NCI-H2171 treated with DMSO at 0.1 percent for 48 hours (cell line): ENCODE data around the gene HLA-B.

Source experiments
- DNase-seq: peaks from one replicate; lab custom pipeline; 2025; lab: John Stamatoyannopoulos, UW

The HLA-B gene

DNA sequence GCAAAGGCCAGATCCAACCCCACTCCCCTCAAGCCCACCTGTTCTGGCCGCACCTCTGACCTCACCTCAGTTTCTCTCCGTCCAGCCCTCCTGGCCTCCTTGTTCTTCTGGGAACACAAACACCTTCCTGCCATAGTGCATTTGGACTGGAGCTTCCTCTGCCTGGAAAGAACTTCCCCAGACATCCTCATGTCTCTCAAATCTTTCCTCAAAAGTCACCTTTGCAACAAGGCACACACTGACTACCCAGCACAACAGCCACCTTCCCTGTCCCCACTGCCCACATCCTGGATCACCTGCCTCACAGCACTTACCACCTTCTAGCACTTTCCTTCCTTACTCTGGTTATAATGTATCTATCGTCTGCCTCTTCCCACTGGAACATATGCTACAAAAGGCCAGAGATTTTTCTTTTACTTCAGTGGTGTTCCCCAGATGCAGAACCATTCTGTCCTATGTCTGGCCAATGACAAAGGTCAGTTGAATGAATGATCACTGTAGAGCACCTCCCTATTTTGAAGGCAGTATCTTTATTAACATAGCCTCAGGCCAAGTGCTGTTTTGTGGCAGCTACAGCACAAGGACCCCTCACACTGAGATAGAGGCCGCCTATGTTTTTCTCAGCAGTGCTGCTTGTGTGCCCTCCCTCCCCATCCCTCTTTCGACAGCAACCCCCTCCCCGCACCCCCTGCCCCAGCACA, 4.1 kb downstream of the HLA-B start:
- DNase-seq = no peak

DNA sequence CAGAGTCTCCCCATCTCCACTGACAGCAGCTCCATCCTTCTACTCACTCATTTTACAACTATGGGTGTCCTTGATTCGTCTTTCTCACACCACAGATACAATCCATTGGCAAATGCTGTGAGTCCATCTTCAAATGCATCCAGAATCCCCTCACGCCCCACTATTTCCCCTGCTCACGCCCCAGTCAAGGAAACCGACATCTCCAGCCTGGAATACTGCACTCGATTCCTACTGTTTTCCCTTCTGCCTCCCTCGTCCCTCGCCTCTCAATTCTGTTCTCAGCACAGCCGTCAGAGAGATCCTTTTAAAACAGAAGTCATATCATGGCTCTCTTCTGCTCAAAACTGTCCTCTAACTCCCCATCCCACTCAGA, 4.7 kb downstream of the HLA-B start:
- DNase-seq = no peak

DNA sequence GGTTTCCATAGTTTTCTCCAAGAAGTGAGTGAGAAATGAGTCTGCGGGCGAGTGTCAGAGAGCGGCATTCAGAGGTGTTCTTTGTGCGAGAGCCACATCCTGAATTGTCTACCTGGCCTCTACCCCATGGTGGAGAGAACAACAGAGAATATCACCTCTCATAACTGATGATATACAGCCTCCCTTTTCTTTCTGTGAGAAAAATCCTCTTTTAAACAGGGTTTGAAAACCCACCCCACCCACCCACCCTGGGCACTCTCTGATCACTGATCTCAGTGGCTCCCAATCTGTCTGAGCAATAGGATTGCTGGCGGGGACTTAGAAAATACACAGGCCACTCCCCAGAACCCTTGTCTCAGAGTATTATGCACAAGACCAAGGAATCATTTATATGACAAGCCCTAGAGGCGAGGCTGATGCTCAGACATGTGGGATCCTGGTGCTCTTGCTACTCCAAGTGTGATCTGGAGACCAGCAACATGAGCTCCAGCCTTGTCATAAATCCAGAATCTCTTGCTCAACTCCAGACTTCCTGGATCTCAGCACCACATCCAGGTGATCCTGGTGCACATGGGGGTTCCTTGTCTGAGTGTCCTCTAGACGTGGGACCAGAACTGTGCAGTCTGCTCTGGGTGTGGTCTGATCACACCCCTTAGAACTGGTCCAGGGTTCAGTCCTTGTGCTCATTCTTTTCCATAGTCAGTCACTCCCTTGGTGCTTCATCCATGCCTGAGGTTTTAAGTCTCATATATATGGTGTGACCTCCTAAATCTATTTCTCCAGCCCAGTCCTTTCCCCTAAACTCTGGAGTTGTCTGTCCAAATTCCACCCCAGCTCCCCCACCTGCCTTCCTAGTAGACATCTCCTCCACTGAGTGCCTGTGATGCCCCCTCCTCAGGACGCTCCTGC, 5.3 kb downstream of the HLA-B start:
- DNase-seq = no peak

DNA sequence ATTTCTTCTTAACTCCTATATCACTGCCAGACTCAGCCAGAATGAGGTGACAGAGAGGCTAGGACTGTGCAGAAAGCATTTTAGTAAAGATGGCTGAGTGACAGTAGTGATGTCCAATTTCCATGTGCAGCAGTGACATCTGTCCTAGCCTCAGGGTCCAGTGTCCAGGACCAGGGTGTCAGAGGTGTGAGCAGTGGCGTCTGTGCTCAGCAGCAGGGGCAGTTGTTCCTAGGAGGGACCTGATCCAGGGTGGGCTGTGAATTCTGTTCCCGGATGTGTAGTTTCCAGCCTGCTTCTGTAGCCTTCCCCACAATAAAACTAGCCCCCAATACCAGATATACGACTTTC, 6.0 kb downstream of the HLA-B start:
- DNase-seq = no peak

DNA sequence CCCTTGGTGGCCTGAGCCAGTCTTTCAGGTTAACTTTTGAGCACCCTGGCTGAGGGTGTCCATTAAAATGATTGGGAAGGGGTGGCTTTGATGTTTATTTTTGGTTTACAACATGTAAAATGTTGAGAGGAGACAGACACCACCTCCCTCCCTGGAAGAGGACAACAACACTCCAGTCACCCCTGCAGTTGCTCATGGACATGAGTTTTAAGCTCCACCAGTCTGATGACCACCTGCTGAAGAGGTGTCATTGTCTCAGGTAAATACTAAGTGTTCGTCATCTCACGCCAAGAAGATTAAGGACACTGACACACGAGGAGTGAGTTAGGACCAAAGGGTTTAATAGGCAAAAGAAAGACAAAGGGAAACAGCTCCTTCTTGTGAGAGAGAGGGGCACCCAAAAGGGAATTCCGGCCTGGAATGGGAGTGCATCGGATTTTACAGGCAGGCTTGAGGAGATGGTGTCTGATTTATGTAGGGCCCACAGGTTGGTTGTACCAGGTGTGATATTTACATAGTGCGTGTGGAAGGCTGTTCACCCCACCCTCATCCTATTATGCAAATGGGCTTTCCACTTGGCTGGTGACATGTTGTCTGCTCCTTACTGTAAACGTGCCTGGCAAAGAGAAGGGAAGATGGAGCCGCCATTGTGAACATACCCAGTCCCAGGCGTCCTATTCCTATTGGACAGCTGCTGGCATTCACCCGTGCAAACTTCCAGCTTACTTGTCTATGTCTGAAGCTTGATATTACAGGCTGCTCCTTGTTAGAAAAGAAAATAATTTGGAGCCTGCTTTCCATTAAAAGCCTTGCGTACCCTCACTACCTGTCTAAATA, 6.6 kb downstream of the HLA-B start:
- no peak for DNase-seq

DNA sequence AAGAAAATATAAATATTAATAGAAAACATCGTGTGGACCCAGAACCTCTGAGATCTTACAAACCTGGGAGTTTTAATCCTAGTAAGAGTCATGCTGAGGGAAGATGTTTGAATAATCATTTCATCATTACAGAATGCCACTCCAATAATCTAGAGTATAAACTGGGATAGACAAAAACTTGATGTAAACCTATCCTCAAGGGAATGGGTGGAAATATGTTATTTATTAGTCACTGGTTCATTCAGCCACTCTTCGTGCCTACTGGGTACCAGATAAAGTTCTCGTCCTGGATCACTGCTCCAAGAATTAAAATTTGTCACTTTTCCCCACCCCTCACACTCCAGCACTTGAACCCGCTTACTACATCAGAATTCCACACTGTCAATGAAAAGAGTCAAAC, 7.7 kb downstream of the HLA-B start:
- no peak for DNase-seq

DNA sequence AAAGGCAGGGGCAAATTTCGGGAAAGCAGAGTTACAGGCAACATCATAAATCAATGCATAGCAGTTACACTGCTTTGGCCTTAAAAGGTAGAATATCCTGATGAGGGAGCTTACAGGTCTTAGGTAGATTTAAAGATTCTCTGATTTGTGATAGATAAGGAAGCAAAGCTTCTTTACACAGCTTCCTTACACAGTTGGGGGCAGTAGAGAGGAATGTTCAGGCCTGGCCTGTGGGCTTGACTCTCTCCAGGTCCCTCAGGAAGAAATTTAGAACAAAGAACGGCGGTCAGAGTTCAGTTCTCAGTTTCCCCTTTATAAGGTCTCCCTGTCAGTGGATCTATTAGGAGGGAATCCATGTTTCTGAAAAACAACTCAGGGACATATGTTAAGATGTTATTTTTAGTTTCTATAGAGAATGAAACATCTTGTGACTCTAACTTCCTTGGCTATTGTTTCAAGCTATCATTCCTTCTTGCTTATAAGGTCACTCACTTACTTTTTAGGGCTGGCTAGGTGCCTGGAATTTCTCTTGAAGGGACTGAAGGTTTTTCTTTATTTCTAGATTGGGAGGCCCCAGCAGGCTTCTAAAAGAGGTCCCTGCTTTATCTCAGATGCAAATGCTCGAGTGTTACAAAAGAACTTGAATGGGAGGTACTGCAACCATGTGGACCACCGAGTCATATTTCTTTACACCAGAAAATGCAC, 11.8 kb downstream of the HLA-B start:
- no peak for DNase-seq

DNA sequence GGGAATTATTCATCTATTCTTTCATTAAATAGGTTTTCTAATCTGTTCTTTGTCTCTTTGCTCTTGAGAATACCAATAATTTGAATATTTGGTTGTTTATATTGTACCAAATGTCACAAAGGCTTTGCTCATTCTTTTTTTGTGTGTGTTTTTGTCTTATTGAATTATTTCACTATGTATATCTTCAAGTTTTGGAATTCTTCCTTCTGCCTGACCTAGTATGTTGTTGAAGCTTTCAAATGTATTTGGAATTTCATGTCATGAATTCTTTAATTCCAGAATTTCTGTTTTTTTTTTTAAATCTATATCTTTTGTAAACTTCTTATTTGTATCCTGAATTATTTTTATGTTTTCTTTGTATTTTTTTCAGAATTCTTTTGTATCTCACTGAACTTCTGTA, 16.8 kb downstream of the HLA-B start:
- no peak for DNase-seq

DNA sequence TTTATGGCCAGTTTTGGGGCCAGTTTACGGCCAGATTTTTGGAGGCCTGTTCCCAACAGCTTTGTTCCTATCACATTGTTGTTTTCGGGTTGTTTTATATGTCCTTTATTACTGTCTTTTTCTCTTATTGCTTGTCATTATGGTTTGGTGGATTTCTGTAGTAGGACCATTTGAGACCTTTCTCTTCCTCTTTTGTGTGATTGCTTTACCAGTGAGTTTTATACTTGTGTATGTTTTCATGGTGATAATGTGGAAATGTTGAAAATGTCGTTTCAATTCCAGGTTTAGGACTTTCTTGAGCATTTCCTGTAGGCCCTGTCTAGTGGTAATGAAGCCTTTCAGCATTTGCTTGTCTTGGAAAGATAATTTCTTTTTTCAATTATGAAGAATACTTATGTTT, 17.8 kb downstream of the HLA-B start:
- DNase-seq = no peak

DNA sequence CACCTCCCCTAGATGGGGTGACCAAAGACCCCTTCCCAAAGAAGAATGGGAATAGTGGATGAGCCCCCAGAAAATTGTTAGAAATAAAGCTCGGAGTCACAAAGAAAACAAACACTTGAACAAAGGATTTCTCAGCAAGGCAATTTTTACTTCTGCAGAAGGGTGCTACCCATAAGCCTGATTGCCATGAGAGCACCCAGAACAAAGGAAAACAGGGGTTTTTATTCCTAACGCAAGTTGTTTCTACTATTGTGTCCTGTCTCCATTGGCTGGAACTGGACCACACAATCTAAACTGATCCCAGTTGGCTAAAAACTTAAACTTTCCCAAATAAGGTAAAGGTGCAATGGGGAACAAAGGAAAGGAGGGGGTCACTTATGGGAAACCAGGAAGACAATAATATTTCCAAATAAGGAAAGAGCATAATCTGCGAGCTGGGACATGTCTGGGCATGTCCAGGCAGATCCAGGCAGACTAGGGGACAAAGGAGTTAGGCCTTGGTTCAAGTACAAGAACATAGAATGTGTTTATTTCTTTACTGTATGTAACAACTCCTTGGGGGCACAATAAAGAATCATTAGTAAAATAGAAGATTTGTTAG, 20.0 kb downstream of the HLA-B start:
- peak; percentile 1 for DNase-seq

DNA sequence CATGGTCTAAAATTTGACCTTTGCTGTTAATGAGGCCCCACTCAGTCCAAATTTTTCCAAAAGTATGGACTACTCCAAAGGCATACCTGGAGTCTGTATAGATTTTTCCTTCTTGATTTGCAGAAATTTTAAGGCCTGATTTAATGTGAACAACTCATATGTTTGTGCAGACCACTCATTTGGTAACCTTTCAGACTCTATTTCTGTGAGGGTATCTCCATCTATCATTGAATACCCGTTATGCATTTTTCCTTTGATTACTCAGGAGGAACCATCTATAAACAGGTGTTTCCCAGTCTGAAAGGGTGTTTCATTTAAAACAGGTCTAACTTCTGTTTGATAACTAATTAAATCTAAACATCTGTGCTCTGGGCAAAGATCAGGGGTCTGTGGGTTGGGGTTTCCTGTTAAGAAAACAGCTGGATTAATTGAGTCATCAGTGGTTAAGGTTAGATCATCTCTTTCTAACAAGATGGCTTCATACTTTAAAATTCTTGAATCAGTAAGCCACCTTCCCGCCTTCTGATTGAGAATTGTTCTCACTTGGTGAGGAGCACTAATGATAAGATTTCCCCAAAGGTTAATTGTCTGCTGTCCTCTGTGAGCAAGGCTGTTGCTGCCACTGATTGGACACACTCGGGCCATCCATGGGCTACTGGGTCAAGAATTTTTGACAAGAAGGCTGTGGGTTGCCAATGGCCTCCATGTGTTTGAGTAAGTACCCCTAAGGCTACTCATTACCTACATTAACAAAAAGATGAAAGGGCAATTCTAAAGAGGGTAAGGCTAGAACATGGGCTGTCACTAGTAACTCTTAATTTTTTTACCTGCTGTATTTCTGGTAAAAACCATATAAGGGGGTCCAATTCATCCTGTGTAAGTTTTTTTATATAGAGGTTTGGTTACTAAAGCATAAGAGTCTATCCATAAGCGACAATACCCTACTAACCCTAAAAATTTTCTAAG, 24.1 kb downstream of the HLA-B start:
- no peak for DNase-seq

DNA sequence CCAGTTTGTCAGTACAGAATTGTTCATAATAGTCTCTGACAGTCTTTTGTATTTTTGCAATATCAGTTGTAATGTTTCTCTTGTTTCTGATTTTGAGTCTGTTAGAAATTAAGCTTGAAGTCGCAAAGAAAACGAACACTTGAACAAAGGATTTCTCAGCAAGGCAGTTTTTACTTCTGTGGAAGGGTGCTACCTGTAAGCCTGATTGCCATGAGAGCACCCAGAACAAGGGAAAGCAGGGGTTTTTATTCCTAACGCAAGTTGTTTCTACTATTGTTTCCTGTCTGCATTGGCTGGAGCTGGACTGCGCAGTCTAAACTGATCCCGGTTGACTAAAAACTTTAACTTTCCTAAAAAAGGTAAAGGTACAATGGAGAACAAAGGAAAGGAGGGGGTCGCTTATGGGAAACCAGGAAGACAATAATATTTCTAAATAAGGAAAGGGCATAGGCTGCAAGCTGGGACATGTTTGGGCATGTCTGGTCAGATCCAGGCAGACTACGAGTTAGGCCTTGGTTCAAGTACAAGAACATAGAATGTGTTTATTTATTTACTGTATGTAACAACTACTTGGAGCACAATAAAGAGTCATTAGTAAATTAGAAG, 28.5 kb downstream of the HLA-B start:
- no peak for DNase-seq

DNA sequence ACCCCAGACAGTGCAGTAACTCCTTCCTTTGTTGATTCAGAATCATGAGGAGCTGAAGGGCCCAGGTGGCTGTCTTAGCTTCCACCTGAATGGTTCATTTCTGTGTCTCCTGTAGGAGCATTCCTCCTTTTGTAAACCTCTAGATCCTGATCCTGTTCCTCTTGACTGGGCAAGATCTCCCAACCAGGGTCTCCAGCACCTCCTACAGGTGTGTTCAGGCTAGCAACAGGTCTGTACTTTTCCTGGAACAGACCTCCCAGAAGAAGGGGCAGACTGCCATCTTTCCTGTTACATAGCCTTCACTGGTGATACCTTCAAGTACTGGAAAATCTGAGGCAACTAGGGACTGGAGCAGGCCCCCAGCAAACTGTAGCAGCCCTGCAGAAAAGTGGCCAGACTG, 35.2 kb downstream of the HLA-B start:
- DNase-seq = no peak

DNA sequence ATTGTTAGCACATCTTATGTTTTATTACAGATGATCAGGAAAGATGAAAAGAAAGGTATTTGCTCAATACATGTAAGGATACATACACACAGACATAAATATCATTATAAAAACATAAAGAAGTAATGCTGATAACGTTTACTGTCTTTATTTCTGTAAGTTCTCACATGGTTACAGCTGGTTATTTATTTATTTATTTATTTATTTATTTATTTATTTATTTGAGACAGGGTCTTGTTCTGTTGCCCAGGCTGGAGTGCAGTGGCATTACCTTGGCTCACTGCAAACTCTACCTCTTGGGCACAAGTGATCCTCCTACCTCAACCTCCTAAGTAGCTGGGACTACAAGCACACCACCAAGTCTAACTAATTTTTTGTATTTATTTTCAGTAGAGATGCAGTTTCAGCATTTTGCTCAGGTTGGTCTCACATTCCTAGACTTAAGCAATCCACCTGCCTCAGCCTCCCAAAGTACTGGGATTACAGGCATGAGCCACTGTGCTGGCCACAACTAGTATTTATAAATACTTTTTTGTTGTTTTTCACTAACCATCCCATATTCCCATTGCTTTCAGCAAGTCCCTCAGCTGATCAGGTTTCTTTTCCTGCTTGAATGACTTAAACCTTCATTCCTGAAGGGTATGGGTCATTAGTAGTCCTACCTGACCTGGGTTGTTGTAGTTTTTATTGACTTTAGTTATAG, 35.8 kb downstream of the HLA-B start:
- DNase-seq = no peak

DNA sequence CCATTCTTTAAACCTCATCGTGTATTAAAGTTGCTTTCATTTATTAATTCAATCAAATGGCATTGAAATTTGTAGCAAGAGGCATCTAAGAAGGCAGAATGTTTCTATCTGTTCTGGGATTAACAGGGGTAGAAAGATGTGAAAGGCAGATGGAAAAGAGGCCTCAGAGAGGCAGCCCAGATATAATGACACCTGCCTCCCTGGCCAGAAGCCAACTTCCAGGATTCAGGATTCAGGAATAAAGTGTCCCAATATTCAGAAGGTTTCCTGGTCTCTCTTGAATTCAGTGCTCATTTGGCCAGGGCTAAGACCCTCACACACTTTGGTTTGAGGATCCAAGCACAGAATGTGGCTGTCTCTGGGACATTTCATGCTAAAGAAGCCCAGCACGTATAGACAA, 39.9 kb downstream of the HLA-B start:
- peak; percentile 24 for DNase-seq

DNA sequence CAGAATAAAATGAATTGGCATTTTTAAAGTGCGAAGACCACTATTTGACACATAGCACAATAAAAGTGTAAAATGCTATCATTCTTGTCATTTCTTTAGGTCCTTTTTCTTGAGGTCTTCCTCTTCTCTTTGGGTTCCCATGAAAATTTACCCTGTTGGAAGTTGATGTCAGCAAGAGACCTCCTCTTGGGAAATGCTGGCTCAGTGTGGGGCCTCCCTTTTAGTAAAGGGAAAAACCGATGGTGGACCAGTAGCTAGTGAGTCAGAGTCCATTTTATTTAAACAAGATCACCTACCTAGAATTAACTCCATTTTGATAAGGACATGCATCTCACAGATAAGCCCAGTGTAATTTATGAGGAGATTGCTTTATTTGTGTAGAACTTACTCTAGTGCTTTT, 47.3 kb downstream of the HLA-B start:
- no peak for DNase-seq

DNA sequence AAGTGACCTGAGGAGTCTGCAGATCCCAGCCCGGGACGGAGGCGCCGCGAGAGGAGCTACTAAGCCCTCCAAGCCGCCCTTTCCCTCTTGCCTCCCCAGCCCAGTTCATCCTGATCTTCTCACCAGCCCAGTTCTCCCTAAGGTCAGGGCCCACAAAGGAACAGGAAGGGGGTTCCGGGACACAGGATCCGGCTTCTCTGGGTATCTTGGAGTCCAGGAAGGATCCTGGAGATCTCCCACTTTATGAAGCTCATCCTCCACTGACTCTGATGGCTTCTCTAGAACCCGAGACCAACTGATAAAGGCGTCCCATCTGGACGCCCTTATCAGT, 48.2 kb downstream of the HLA-B start:
- DNase-seq = no peak

DNA sequence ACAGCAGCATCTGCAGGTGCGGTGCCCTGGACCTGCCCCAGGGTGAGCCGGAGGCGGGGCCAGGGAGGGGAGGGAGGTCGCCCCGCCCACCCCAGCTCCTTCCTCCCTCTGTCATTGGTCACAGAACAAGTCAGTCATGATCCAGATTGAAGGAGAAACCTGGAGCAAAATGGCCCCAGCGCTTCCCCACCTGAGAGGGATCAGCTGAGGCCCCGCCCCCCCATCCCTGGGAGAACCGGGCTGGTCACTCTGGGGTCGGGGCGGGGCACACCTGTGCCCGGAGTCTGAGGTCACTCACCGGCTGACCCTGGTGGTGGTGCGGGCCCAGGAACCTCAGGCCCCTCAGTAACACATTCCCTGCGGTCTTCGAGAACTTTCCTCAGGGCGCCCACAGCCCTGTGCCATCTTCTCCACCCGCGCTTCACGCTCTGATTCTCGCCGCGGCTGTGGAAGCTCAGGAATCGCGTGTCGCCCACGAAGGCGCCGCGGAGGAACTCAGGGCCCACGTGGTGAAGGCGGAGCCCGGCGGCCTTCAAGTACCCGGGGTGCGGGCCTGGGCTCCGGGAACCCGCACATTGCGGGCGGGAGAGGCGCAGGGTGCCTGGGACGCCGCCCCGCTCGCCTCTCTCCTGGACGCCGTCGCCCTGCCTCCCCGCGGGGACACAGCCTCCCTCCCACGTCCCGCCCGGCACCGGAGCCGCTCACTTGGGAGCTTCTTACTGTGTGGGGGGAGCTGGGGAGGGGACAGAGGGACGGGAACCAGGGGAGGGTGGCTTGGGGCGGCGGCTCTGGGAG, 48.7 kb downstream of the HLA-B start:
- DNase-seq = no peak

DNA sequence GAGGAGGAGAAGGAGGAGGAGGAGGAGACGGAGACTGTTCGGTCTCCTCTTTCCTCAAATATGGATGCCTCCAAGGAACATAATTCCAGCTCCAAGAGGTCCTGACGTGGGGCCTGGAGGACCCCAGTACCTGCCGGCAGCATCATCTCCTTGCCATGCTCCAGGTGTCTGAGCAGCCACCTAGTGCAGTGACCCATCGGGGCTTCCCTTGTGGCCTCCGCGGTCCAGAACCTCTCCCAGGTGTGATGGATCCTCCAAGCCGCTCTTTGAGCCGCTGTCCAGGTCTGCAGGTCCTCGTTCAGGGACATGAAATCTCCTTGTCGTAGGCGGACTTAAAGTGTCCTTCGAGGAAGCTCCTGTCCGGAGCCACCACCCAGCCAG, 49.3 kb downstream of the HLA-B start:
- DNase-seq = no peak
